GM23248 (cell line): ENCODE results near the gene HOXA1. TPM values are rescaled to one million over a fixed set of nuclear protein-coding genes. Genes with fewer than 3 reads are reported as not detected.

Experiments used
- DNase-seq: peaks from one replicate; pipeline ENCODE4 v3.0.0-alpha.2; 2015
- H2AFZ ChIP-seq: fragments of 200-600 bp; sonication (generic); 2 replicates; pipeline ENCODE4 v1.6.1; 2016; ENCODE audit warnings: antibody characterized with exemption
- H3F3A ChIP-seq: fragments of 200-600 bp; sonication (generic); 2 replicates; pipeline ENCODE4 v1.6.1; 2016; ENCODE audit warnings: mild to moderate bottlenecking, antibody characterized with exemption, mixed run types; ENCODE audit not compliant: insufficient read depth
- H3K27ac ChIP-seq: fragments of 200-600 bp; sonication (generic); 2 replicates; pipeline ENCODE4 v1.5.1; 2016; ENCODE audit warnings: mild to moderate bottlenecking
- H3K27me3 ChIP-seq: fragments of 200-600 bp; sonication (generic); replicated peaks from 2 replicates; pipeline ENCODE4 v1.6.1; 2016; ENCODE audit warnings: mild to moderate bottlenecking; ENCODE audit not compliant: insufficient read depth
- H3K36me3 ChIP-seq: fragments of 200-600 bp; sonication (generic); 2 replicates; pipeline ENCODE4 v1.6.1; 2016; ENCODE audit warnings: low read depth, mild to moderate bottlenecking
- H3K4me1 ChIP-seq: fragments of 200-600 bp; sonication (generic); 2 replicates; pipeline ENCODE4 v1.6.1; 2016; ENCODE audit warnings: mild to moderate bottlenecking; ENCODE audit not compliant: insufficient read depth
- H3K4me2 ChIP-seq: fragments of 200-600 bp; sonication (generic); one replicate; pipeline ENCODE4 v1.6.1; 2016; ENCODE audit warnings: mild to moderate bottlenecking; ENCODE audit not compliant: unreplicated experiment
- H3K4me3 ChIP-seq: fragments of 200-600 bp; sonication (generic); 2 replicates; pipeline ENCODE4 v1.5.1; 2016; ENCODE audit warnings: mild to moderate bottlenecking
- H3K79me2 ChIP-seq: fragments of 200-600 bp; sonication (generic); 2 replicates; pipeline ENCODE4 v1.6.1; 2016; ENCODE audit warnings: mild to moderate bottlenecking; ENCODE audit not compliant: insufficient read depth
- H3K9ac ChIP-seq: fragments of 200-600 bp; sonication (generic); 2 replicates; pipeline ENCODE4 v1.6.1; 2016; ENCODE audit warnings: mild to moderate bottlenecking
- H3K9me2 ChIP-seq: fragments of 200-600 bp; sonication (generic); 2 replicates; pipeline ENCODE4 v1.6.1; 2016; ENCODE audit warnings: mixed run types, mild to moderate bottlenecking, moderate library complexity; ENCODE audit not compliant: insufficient read depth
- H3K9me3 ChIP-seq: fragments of 200-600 bp; sonication (generic); one replicate; pipeline ENCODE4 v1.6.1; 2017; ENCODE audit warnings: low read depth
- H4K20me1 ChIP-seq: fragments of 200-600 bp; sonication (generic); 2 replicates; pipeline ENCODE4 v1.6.0; 2016; ENCODE audit not compliant: insufficient read depth
- EZH2 ChIP-seq: fragments of 200-600 bp; sonication (generic); IDR thresholded peaks from 2 replicates; pipeline ENCODE4 v1.6.1; 2018; ENCODE audit warnings: antibody characterized with exemption, mild to moderate bottlenecking; ENCODE audit not compliant: insufficient read depth, poor library complexity, severe bottlenecking
- EZH2phosphoT487 ChIP-seq: fragments of 200-600 bp; sonication (generic); IDR thresholded peaks from 2 replicates; pipeline ENCODE4 v1.6.1; 2018; ENCODE audit warnings: antibody characterized with exemption, moderate library complexity, mild to moderate bottlenecking, low read depth; ENCODE audit not compliant: insufficient read depth
- WGBS, 2 experiments: methylation state at CpG; one replicate each; pipeline ENCODE4 v1.1.6; 2015 to 2017; ENCODE audit warnings: low lambda C conversion rate in 2 of 2, low coverage in 1 of 2; ENCODE audit errors: missing lambda C conversion rate in 2 of 2; 5-methylcytosine and 5-hydroxymethylcytosine counted together
- in situ Hi-C: fragments of 300-500 bp; cut with MboI; formaldehyde crosslinking; loops from 2 replicates; pipeline ENCODE4 v1.15.0; 2020
- polyA plus RNA-seq: library from polyadenylated mRNA; unstranded; fragments of >200 nt; fragmentation: Nextera tagmentation; extraction: Ambion mirVana; gene quantifications from 2 replicates; pipeline ENCODE4 v1.2.1, GENCODE V29; 2016
- total RNA-seq: library from RNA; depleted of rRNA; stranded (reverse); fragments of >200 nt; shearing (Covaris generic); gene quantifications from 2 replicates; pipeline ENCODE4 v1.2.3, GENCODE V29; 2014

The HOXA1 gene
- total and polyA plus RNA-seq, 2 experiments from 2014 or later, result 0.97 to 1.8 TPM

DNA sequence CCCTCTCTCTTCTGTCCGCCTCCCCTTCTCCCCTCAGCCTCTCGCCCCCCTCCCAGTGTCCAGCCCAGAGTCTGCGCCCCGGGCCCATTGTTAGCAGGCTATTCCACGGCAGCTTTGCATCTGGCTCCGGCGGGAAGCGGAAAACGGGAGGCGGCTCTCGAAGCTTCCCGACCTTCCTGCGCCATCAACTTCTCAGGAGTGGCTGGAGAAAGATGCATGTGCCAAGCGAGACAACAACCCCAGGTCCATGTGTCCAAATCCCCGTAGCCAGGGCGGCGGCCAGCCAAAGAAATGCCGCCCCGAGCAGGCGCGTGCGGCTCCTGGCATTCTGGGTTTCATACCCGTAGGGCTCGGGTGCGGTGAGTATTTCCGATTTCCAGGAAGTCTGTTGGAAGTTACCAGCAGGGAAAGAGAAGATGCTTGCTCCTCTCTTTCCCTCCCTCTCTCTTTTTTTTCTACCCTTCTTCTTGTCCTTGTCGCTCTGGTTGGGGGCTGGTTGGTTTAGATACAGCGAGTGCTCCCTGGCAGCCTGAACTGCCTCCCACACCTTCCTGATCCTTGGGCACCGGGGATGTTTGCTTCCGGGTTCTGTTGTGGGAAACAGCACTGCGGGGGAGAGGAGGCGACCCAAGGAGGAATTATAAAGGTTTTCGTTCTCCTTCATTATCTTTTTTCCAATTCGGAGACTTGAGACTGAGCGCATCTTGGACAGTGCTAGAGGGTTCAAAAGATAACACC is 7.9 kb upstream of the HOXA1 start:
- H3K4me3 ChIP-seq, result no peak overlapping the region
- no peaks in the 10 kb centered on the region for H3K9me3 ChIP-seq
- peaks cover 16% of the 10 kb centered on the region; the same call in 1 of the 2 replicates for H3F3A ChIP-seq
- H3K27me3 ChIP-seq, result no peaks in the 10 kb centered on the region
- no peak overlapping the region for H3K9ac ChIP-seq
- peaks cover 31% of the 10 kb centered on the region for H3K79me2 ChIP-seq
- H3K9me2 ChIP-seq, result no peaks in the 10 kb centered on the region
- TF ChIP-seq EZH2, result no peak
- no peak for TF ChIP-seq EZH2phosphoT487
- H4K20me1 ChIP-seq, result no peaks in the 10 kb centered on the region
- H3K4me1 ChIP-seq, result peaks cover 8% of the 10 kb centered on the region; the same call in 1 of the 2 replicates
- no peak for DNase-seq
- no peak overlapping the region for H2AFZ ChIP-seq
- no peak overlapping the region for H3K4me2 ChIP-seq
- no peak overlapping the region for H3K27ac ChIP-seq
- 71 to 76% methylated on average over 34 to 35 of the region's 35 CpGs for WGBS, 2 experiments
- H3K36me3 ChIP-seq, result peaks cover 24% of the 10 kb centered on the region
- in situ Hi-C loops, result loop anchor here (10.0 kb wide), 1 partner anchor 249 kb away; no protein-coding TSS in a partner anchor

DNA sequence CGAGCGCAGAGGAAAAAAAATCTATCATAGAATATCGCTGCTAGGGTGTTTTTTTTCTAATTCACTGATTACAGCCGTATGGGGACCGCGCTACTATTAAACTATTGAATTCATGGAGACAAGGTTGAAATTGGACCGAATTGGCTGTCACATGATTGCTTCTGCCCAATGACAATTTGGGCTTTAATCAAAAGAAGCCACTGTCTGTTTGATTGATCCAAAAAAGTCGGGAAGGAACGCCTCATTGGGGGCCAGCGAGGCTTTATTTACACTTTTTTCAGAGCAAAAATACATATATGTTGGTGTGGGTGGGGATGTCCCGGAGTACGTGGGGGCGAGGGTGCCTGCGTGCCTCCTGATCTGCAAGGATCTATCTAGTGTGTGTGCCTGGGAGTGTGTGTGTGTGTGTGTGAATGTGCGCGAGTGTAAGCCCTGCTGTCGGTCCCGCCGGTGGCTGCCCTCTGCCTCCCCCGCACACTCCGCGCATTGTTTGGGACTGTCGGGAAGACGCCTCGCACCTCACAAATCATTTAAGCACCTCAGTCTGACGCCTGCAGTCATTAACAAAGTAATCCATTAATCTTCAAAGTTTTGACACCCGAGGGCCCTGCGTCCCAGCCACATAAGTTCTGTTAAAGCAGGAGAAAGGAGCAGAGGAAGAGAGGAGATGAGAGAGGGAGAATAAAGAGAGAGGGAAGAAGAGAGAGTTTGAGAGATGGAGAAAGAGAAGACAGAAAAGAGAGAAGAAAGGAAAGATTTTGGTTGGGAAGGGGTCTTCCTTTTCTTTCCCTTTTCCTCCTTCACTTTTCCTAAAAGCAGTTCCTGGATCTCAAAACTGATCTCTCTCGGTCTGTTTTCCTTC is 7.0 kb upstream of the HOXA1 start, which contains the start of gene HOXA2:
TSS of gene HOXA2 (minus strand) at position 103 of the 862 bp plus-strand sequence. CDS start 183 bp downstream, outside the sequence.
- Histone ChIP-seq H3K36me3 (peaks cover 24% of the 10 kb centered on the region), H3K79me2 (peaks cover 39% of the 10 kb centered on the region), H3K4me1 (peaks cover 8% of the 10 kb centered on the region; the same call in 1 of the 2 replicates), H3K4me2 (no peak within 1 kb of the TSS), H3F3A (peaks cover 16% of the 10 kb centered on the region; the same call in 1 of the 2 replicates), H3K27me3 (no peaks in the 10 kb centered on the region), H4K20me1 (no peaks in the 10 kb centered on the region), H3K9ac (no peak within 1 kb of the TSS), H3K4me3 (no peak within 1 kb of the TSS), H2AFZ (no peak within 1 kb of the TSS), H3K9me3 (no peaks in the 10 kb centered on the region), H3K9me2 (no peaks in the 10 kb centered on the region), H3K27ac (no peak within 1 kb of the TSS)
- TF ChIP-seq EZH2phosphoT487 (no peak), EZH2 (no peak)
- WGBS, 2 experiments, result 91 to 92% methylated on average over 29 of the region's 29 CpGs
- DNase-seq, result no peak
- in situ Hi-C loops, result loop anchor here (10.0 kb wide), 1 partner anchor 248 kb away; no protein-coding TSS in a partner anchor

DNA sequence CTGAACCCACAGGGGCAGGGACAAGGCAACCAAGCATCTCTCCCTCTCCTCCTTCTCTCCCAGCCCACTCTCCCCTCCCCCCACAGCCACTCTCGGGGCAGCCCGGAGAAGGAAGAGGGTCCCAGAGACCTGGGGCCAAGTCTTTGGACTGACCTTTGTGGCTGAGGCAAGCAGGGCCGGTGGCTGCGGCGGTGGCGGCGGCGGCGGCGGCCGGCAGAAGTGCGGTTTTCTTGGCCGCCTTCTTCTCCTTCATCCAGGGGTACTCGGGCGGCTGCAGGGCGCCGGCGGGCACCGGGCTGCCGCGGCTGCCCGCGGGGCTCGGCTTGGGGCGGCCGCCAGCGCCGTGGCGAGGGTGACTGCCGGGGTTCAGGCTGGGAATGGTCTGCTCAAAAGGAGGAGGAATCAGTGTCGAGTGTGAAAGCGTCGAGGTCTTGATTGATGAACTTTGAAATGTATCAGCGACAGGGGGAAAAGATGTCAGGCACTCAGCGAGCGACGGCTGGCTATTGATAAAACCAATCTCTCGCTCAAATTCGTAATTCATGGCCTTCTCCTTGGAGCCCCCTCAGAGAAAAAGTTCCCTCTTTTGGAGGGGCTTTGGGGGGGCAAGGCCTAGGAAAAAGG is 6.3 kb upstream of the HOXA1 start:
- no peak overlapping the region for H3K9ac ChIP-seq
- peaks cover 21% of the 10 kb centered on the region for H3K36me3 ChIP-seq
- TF ChIP-seq EZH2phosphoT487 (no peak), EZH2 (no peak)
- in situ Hi-C loops, result loop anchor here (10.0 kb wide), 1 partner anchor 247 kb away; no protein-coding TSS in a partner anchor
- H2AFZ ChIP-seq, result no peak overlapping the region
- no peaks in the 10 kb centered on the region for H4K20me1 ChIP-seq
- no peaks in the 10 kb centered on the region for H3K9me3 ChIP-seq
- H3K4me1 ChIP-seq, result peaks cover 8% of the 10 kb centered on the region; the same call in 1 of the 2 replicates
- no peak for DNase-seq
- H3K27me3 ChIP-seq, result no peaks in the 10 kb centered on the region
- peaks cover 21% of the 10 kb centered on the region for H3F3A ChIP-seq
- H3K27ac ChIP-seq, result no peak overlapping the region
- no peak overlapping the region for H3K4me2 ChIP-seq
- 72 to 80% methylated on average over 28 to 39 of the region's 39 CpGs for WGBS, 2 experiments
- no peaks in the 10 kb centered on the region for H3K9me2 ChIP-seq
- H3K79me2 ChIP-seq, result peaks cover 47% of the 10 kb centered on the region
- H3K4me3 ChIP-seq, result no peak overlapping the region
